ENCODE measurements around the gene SPSB3. TPM values are rescaled to one million over a fixed set of nuclear protein-coding genes. Genes with fewer than 3 reads are reported as not detected.

The SPSB3 gene
- total and polyA plus RNA-seq, 2 of the 13 experiments (the other 11 are each of a cell fraction or from before 2014, with no cell fraction given) = 13.2 to 21.9 TPM

GRCh38 chr16:1810536-1810935, 28.2 kb upstream of the SPSB3 start:
- Histone ChIP-seq H3K36me3 (replicated peaks in 1 of 2; ENCODE audit: control insufficient read depth in 1 of 2, insufficient read depth in 2 of 2, low read length in 2 of 2) (peaks cover 11 to 31% of the 10 kb centered on the region in 2 experiments; a peak in 4 of 5 replicates), H3K4me3 (replicated peaks in 1 of 3; ENCODE audit: insufficient read depth in 1 of 3, low read depth in 2 of 3, low read length in 3 of 3) (no peak overlapping the region), H3K4me1 (ENCODE audit: insufficient read depth, low read length) (peaks cover 10% of the 10 kb centered on the region), H4K20me1 (ENCODE audit: insufficient read depth, low read length) (peaks cover 5% of the 10 kb centered on the region; the same call in 1 of the 2 replicates), H3K9me3 (ENCODE audit: low read length) (no peaks in the 10 kb centered on the region), H3K79me2 (ENCODE audit: insufficient read depth, low read length) (no peaks in the 10 kb centered on the region), H3K4me2 (ENCODE audit: low read depth, low read length) (no peak overlapping the region), H3K9ac (ENCODE audit: insufficient read depth, low read depth, low read length) (no peak overlapping the region), H2AFZ (ENCODE audit: low read length) (no peak overlapping the region), H3K27ac (ENCODE audit: extremely low read length, insufficient read depth, low read length) (no peak overlapping the region), H3K27me3 (ENCODE audit: control insufficient read depth in 1 of 2, insufficient read depth in 2 of 2, low read length in 2 of 2) (no peaks in the 10 kb centered on the region)
- in situ Hi-C loops (cut with HindIII; ENCODE audit: extremely low pct_ligation_motif_present, low pct_unique_long_range_greater_than_20kb) (no loop called here), intact Hi-C loops (cut with micrococcal nuclease; ENCODE audit: unreplicated experiment) (loop anchor here (5.0 kb wide), 1 partner anchor 38 kb away; the partner anchor contains the start of genes EME2, MRPS34 and NME3)
- no peak for DNase-seq (ENCODE audit: low spot score)
- ATAC-seq = no peak
- POLR2A ChIA-PET = no interaction called here
- FAIRE-seq = no peak
- CTCF ChIA-PET (ENCODE audit: low intra/inter-chr PET ratio, low total read pairs) = no interaction called here
- TF ChIP-seq MAZ (IDR thresholded peaks at IDR 0.05; ENCODE audit: borderline replicate concordance, low read depth, low read length) = no peak
- TF ChIP-seq MAZ (CRISPR knock-in tag; IDR thresholded peaks at IDR 0.05; ENCODE audit: low read depth) = no peak
- TF ChIP-seq GPN1 (CRISPR knock-in tag; IDR thresholded peaks at IDR 0.05; ENCODE audit: borderline replicate concordance) = no peak
- TF ChIP-seq ZSCAN25 (CRISPR knock-in tag; IDR thresholded peaks at IDR 0.05) = no peak
- TF ChIP-seq ZBTB42 (CRISPR knock-in tag; IDR thresholded peaks at IDR 0.05) = no peak
- TF ChIP-seq NFKBIZ (CRISPR knock-in tag; IDR thresholded peaks at IDR 0.05) = no peak
- TF ChIP-seq TOPORS (CRISPR knock-in tag; IDR thresholded peaks at IDR 0.05) = no peak
- no peak for TF ChIP-seq ARID2 (CRISPR knock-in tag; IDR thresholded peaks at IDR 0.05; ENCODE audit: borderline replicate concordance)
- TF ChIP-seq RBFOX2 (IDR thresholded peaks at IDR 0.05; ENCODE audit: low read depth, low read length) = 0 out of 2 replicates have a peak, but pooled peaks have one; percentile 30
- no peak for TF ChIP-seq ZNF33B (CRISPR knock-in tag; IDR thresholded peaks at IDR 0.05)
- 100% methylated on average over 8 of the region's 16 CpGs for WGBS (ENCODE audit: low lambda C conversion rate)
- no TSS peak for BruUV-seq (replicated peaks)

GRCh38 chr16:1810106-1810505, 27.7 kb upstream of the SPSB3 start:
- H3K4me1 ChIP-seq (ENCODE audit: insufficient read depth, low read length) = peaks cover 10% of the 10 kb centered on the region
- peaks cover 11 to 27% of the 10 kb centered on the region in 2 experiments; a peak in 4 of 5 replicates for H3K36me3 ChIP-seq (replicated peaks in 1 of 2; ENCODE audit: control insufficient read depth in 1 of 2, insufficient read depth in 2 of 2, low read length in 2 of 2)
- intact Hi-C loops (cut with micrococcal nuclease; ENCODE audit: unreplicated experiment) (loop anchor here (5.0 kb wide), 1 partner anchor 38 kb away; the partner anchor contains the start of genes EME2, MRPS34 and NME3), in situ Hi-C loops (cut with HindIII; ENCODE audit: extremely low pct_ligation_motif_present, low pct_unique_long_range_greater_than_20kb) (no loop called here)
- BruUV-seq (replicated peaks) = no TSS peak
- H3K4me2 ChIP-seq (ENCODE audit: low read depth, low read length) = no peak overlapping the region
- ChIA-PET POLR2A (no interaction called here), CTCF (ENCODE audit: low intra/inter-chr PET ratio, low total read pairs) (no interaction called here)
- no peak overlapping the region for H2AFZ ChIP-seq (ENCODE audit: low read length)
- FAIRE-seq (no peak), DNase-seq (ENCODE audit: low spot score) (no peak), ATAC-seq (no peak)
- H4K20me1 ChIP-seq (ENCODE audit: insufficient read depth, low read length) = peaks cover 5% of the 10 kb centered on the region; the same call in 1 of the 2 replicates
- no peaks in the 10 kb centered on the region for H3K27me3 ChIP-seq (ENCODE audit: control insufficient read depth in 1 of 2, insufficient read depth in 2 of 2, low read length in 2 of 2)
- H3K27ac ChIP-seq (ENCODE audit: extremely low read length, insufficient read depth, low read length) = no peak overlapping the region
- no peak overlapping the region for H3K9ac ChIP-seq (ENCODE audit: insufficient read depth, low read depth, low read length)
- H3K79me2 ChIP-seq (ENCODE audit: insufficient read depth, low read length) = no peaks in the 10 kb centered on the region
- WGBS (ENCODE audit: low lambda C conversion rate) = 95% methylated on average over 16 of the region's 16 CpGs
- no peak overlapping the region for H3K4me3 ChIP-seq (replicated peaks in 1 of 3; ENCODE audit: insufficient read depth in 1 of 3, low read depth in 2 of 3, low read length in 3 of 3)
- H3K9me3 ChIP-seq (ENCODE audit: low read length) = no peaks in the 10 kb centered on the region
- TF ChIP-seq DMAP1 (CRISPR knock-in tag; IDR thresholded peaks at IDR 0.05) (no peak), ZFP36L2 (CRISPR knock-in tag; IDR thresholded peaks at IDR 0.05) (no peak), HIC2 (CRISPR knock-in tag; IDR thresholded peaks at IDR 0.05; ENCODE audit: low read depth) (no peak), ZNF781 (CRISPR knock-in tag; IDR thresholded peaks at IDR 0.05; ENCODE audit: borderline replicate concordance, not compliant biosample characterization) (no peak), BCL3 (CRISPR knock-in tag; IDR thresholded peaks at IDR 0.05) (no peak), ZNF878 (CRISPR knock-in tag; IDR thresholded peaks at IDR 0.05) (no peak)

Data from HepG2 (cell line).